Endodermal cell (in vitro differentiated cells): ENCODE data around the gene ACTN3. TPM values are rescaled to one million over a fixed set of nuclear protein-coding genes. Genes with fewer than 3 reads are reported as not detected.
"Not testable (repeated sequence)": the region's sequence is repeated elsewhere in the genome, so short reads cannot be mapped to it uniquely, and the experiment has no call there.

Source experiments
- DNase-seq: peaks from one replicate; pipeline ENCODE4 v3.0.0-alpha.2; 2017
- H3K27ac ChIP-seq: 2 replicates; pipeline ENCODE4 v1.5.1; 2013; ENCODE audit warnings: mild to moderate bottlenecking, low read depth, low read length, moderate library complexity
- H3K27me3 ChIP-seq: 2 replicates; pipeline ENCODE4 v1.6.1; 2013; ENCODE audit warnings: mild to moderate bottlenecking, low read length, moderate library complexity; ENCODE audit not compliant: insufficient read depth, control insufficient read depth, poor library complexity, severe bottlenecking
- H3K36me3 ChIP-seq: 2 replicates; pipeline ENCODE4 v1.7.0; 2013; ENCODE audit warnings: mild to moderate bottlenecking, low read length, moderate library complexity; ENCODE audit not compliant: control insufficient read depth, insufficient read depth
- H3K4me1 ChIP-seq: one replicate; pipeline ENCODE4 v1.7.0; 2013; ENCODE audit warnings: low read length; ENCODE audit not compliant: control insufficient read depth, insufficient read depth
- H3K4me3 ChIP-seq: 2 replicates; pipeline ENCODE4 v1.5.1; 2013; ENCODE audit warnings: mild to moderate bottlenecking, low read length, moderate library complexity
- H3K9ac ChIP-seq: 2 replicates; pipeline ENCODE4 v1.6.1; 2013; ENCODE audit warnings: mild to moderate bottlenecking, low read length, moderate library complexity; ENCODE audit not compliant: poor library complexity, severe bottlenecking; ENCODE audit errors: extremely low read depth
- H3K9me3 ChIP-seq: 2 replicates; pipeline ENCODE4 v1.6.1; 2013; ENCODE audit warnings: mild to moderate bottlenecking, low read length, moderate library complexity; ENCODE audit not compliant: control insufficient read depth
- H3K27ac Mint-ChIP-seq: 2 replicates; pipeline ENCODE4 v1.8.0; 2020; ENCODE audit warnings: mixed read lengths
- H3K27me3 Mint-ChIP-seq: 2 replicates; pipeline ENCODE4 v1.8.0; 2021; ENCODE audit warnings: mild to moderate bottlenecking, mixed read lengths; ENCODE audit not compliant: insufficient read depth
- H3K36me3 Mint-ChIP-seq: 2 replicates; pipeline ENCODE4 v1.8.0; 2020; ENCODE audit warnings: low read depth, mixed read lengths
- H3K4me1 Mint-ChIP-seq: 2 replicates; pipeline ENCODE4 v1.8.0; 2020; ENCODE audit warnings: mixed read lengths
- H3K4me3 Mint-ChIP-seq: 2 replicates; pipeline ENCODE4 v1.8.0; 2020; ENCODE audit warnings: mild to moderate bottlenecking, moderate library complexity, mixed read lengths
- H3K9me3 Mint-ChIP-seq: 2 replicates; pipeline ENCODE4 v1.8.0; 2020; ENCODE audit warnings: mild to moderate bottlenecking, mixed read lengths
- CTCF ChIP-seq: fragments of 200-600 bp; sonication (generic); conservative IDR thresholded peaks from 2 replicates; pipeline ENCODE4 v1.5.0; 2021; ENCODE audit warnings: antibody characterized with exemption, mild to moderate bottlenecking
- WGBS, 2 experiments: methylation state at CpG; one replicate each; pipeline versions ENCODE4 v1.1.5 to v1.1.7; 2013; ENCODE audit warnings: missing lambda C conversion rate in 2 of 2, mixed read lengths in 1 of 2; ENCODE audit not compliant: insufficient coverage in 1 of 2, insufficient read length in 1 of 2; 5-methylcytosine and 5-hydroxymethylcytosine counted together
- total RNA-seq, 2 donors: library from RNA; stranded (reverse); fragmentation: NEBNext Ultra II Directional in 1 of 2; extraction: Animal tissue kit (Norgen Biotek cat#: 25700) in 1 of 2; gene quantifications; 2 replicates in 1 of 2; 3 replicates in 1 of 2; pipeline ENCODE4 v1.2.1, GENCODE V29; 2021

Gene ACTN3
- total RNA-seq, 2 donors from 2014 or later, result 1.7 to 5.3 TPM

GRCh38 chr11:66600631-66601233, 54.0 kb downstream of the ACTN3 start:
- no peak for DNase-seq
- H3K27ac Mint-ChIP-seq, result peak overlapping the region; percentile 72
- no peaks in the 10 kb centered on the region for H3K27me3 ChIP-seq

GRCh38 chr11:66603072-66603471, 56.4 kb downstream of the ACTN3 start:
- Mint-ChIP-seq H3K27me3 (no peaks in the 10 kb centered on the region), H3K4me1 (no peaks in the 10 kb centered on the region), H3K36me3 (peaks cover 66% of the 10 kb centered on the region), H3K4me3 (no peak overlapping the region), H3K9me3 (no peaks in the 10 kb centered on the region), H3K27ac (no peak overlapping the region)
- Histone ChIP-seq H3K27me3 (no peaks in the 10 kb centered on the region), H3K9ac (no peak overlapping the region), H3K27ac (no peak overlapping the region), H3K4me1 (no peaks in the 10 kb centered on the region), H3K9me3 (no peaks in the 10 kb centered on the region), H3K36me3 (peaks cover 31% of the 10 kb centered on the region), H3K4me3 (no peak overlapping the region)
- no peak for TF ChIP-seq CTCF
- WGBS, 2 experiments, result 81 to 86% methylated on average over 5 to 6 of the region's 6 CpGs
- DNase-seq, result no peak

More at GRCh38 chr11:66600631-66601233, 54.0 kb downstream of the ACTN3 start:
- Mint-ChIP-seq H3K4me3 (no peak overlapping the region), H3K4me1 (no peaks in the 10 kb centered on the region), H3K36me3 (peaks cover 60% of the 10 kb centered on the region), H3K27me3 (no peaks in the 10 kb centered on the region), H3K9me3 (no peaks in the 10 kb centered on the region)
- WGBS, 2 experiments, result 92% methylated on average over 2 to 4 of the region's 4 CpGs
- no peaks in the 10 kb centered on the region for H3K4me1 ChIP-seq
- no peaks in the 10 kb centered on the region for H3K9me3 ChIP-seq
- no peak for TF ChIP-seq CTCF
- H3K36me3 ChIP-seq, result peaks cover 32% of the 10 kb centered on the region
- H3K27ac ChIP-seq, result no peak overlapping the region
- no peak overlapping the region for H3K4me3 ChIP-seq
- no peak overlapping the region for H3K9ac ChIP-seq

GRCh38 chr11:66604155-66604554, 57.5 kb downstream of the ACTN3 start:
- Histone ChIP-seq H3K9me3 (no peaks in the 10 kb centered on the region), H3K27ac (no peak overlapping the region), H3K4me3 (no peak overlapping the region), H3K4me1 (no peaks in the 10 kb centered on the region), H3K9ac (no peak overlapping the region), H3K27me3 (no peaks in the 10 kb centered on the region), H3K36me3 (peaks cover 31% of the 10 kb centered on the region)
- no peak overlapping the region for H3K4me3 Mint-ChIP-seq
- no peaks in the 10 kb centered on the region for H3K27me3 Mint-ChIP-seq
- no peak for DNase-seq
- H3K36me3 Mint-ChIP-seq, result peaks cover 65% of the 10 kb centered on the region
- no peaks in the 10 kb centered on the region for H3K4me1 Mint-ChIP-seq
- no peaks in the 10 kb centered on the region for H3K9me3 Mint-ChIP-seq
- no peak overlapping the region for H3K27ac Mint-ChIP-seq
- WGBS, 2 experiments, result 88 to 95% methylated on average over 5 of the region's 5 CpGs
- TF ChIP-seq CTCF, result no peak

DNA sequence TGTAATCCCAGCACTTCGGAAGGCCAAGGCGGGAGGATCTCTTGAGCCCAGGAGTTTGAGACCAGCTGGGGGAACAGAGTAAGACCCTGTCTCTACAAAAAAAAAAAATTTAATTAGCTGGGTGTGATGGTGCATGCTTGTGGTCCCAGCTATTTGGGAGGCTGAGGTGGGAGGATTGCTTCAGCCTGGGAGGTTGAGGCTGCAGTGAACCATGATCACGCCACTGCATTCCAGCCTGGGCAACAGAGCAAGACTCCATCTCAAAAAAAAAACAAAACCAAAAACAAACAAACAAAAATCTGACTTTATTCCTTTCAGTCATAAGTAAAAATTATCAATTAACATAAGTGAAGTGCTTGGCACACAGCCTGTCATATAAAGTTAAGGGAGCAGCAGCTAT, 59.9 kb downstream of the ACTN3 start:
- 93 to 100% methylated on average over 2 to 3 of the region's 3 CpGs for WGBS, 2 experiments
- H3K9ac ChIP-seq, H3K4me1 ChIP-seq, H3K4me3 Mint-ChIP-seq, DNase-seq, H3K27me3 ChIP-seq, H3K27ac ChIP-seq, H3K4me1 Mint-ChIP-seq, H3K9me3 ChIP-seq, H3K9me3 Mint-ChIP-seq, H3K27me3 Mint-ChIP-seq, H3K4me3 ChIP-seq, H3K27ac Mint-ChIP-seq: not testable (repeated sequence)
- H3K36me3 Mint-ChIP-seq, result peaks cover 49% of the 10 kb centered on the region
- peaks cover 23% of the 10 kb centered on the region for H3K36me3 ChIP-seq
